GM12891 (cell line): Measurements from ENCODE around the gene U2AF2.

Experiments used
- POLR2A ChIP-seq: IDR thresholded peaks from 2 replicates; pipeline ENCODE4 v1.6.1; 2011; ENCODE audit warnings: low read depth, low read length, control low read depth
- POLR2AphosphoS5 ChIP-seq: IDR thresholded peaks from 2 replicates; pipeline ENCODE4 v1.6.1; 2011; ENCODE audit warnings: low read depth, low read length, control low read depth
- SPI1 ChIP-seq: IDR thresholded peaks from 2 replicates; pipeline ENCODE4 v1.6.1; 2011; ENCODE audit warnings: low read depth, low read length, control low read depth
- TAF1 ChIP-seq: IDR thresholded peaks from 2 replicates; pipeline ENCODE4 v1.6.1; 2011; ENCODE audit warnings: low read depth, low read length, control low read depth

- TF ChIP-seq POLR2A = no peak
- TF ChIP-seq TAF1 = no peak; the same call in 1 of the 2 replicates
- no peak for TF ChIP-seq POLR2AphosphoS5
- no peak for TF ChIP-seq SPI1
Observed at GRCh38 chr19:55642153-55643002, 12.5 kb upstream of the U2AF2 start.
